Osteoblast (primary cell): Measurements from ENCODE around the gene IPO13. TPM values are rescaled to one million over a fixed set of nuclear protein-coding genes. Genes with fewer than 3 reads are reported as not detected.

Source experiments
- DNase-seq: peaks from one replicate; pipeline ENCODE4 v3.0.0; 2011; ENCODE audit warnings: low spot score, mixed read lengths; ENCODE audit not compliant: insufficient read length; ENCODE audit errors: missing footprints
- H2AFZ ChIP-seq: 2 replicates; pipeline ENCODE4 v1.6.0; 2011; ENCODE audit warnings: mild to moderate bottlenecking, low read length
- H3K27ac ChIP-seq: 2 replicates; pipeline ENCODE4 v1.5.1; 2011; ENCODE audit warnings: mild to moderate bottlenecking, low read depth, low read length, moderate library complexity
- H3K27me3 ChIP-seq: 2 replicates; pipeline ENCODE4 v1.6.0; 2012; ENCODE audit warnings: mild to moderate bottlenecking, control low read depth, inconsistent platforms, low read length, moderate library complexity; ENCODE audit not compliant: insufficient read depth
- H3K36me3 ChIP-seq: 2 replicates; pipeline ENCODE4 v1.5.1; 2011; ENCODE audit warnings: mild to moderate bottlenecking, low read length, control low read depth, moderate library complexity; ENCODE audit not compliant: insufficient read depth
- H3K4me1 ChIP-seq: 2 replicates; pipeline ENCODE4 v1.5.1; 2011; ENCODE audit warnings: mild to moderate bottlenecking, low read length, control low read depth, moderate library complexity; ENCODE audit not compliant: insufficient read depth
- H3K4me2 ChIP-seq: 2 replicates; pipeline ENCODE4 v1.6.0; 2011; ENCODE audit warnings: mild to moderate bottlenecking, low read length; ENCODE audit not compliant: insufficient read depth
- H3K4me3 ChIP-seq: fragments of 200-600 bp; sonication (generic); 3 replicates; pipeline ENCODE4 v1.5.1; 2012; ENCODE audit warnings: mild to moderate bottlenecking, low read length, inconsistent platforms; ENCODE audit not compliant: insufficient read depth
- H3K79me2 ChIP-seq: 2 replicates; pipeline ENCODE4 v1.6.0; 2012; ENCODE audit warnings: mild to moderate bottlenecking, low read length, control low read depth, inconsistent platforms; ENCODE audit not compliant: insufficient read depth
- H3K9me3 ChIP-seq: 2 replicates; pipeline ENCODE4 v1.5.1; 2011; ENCODE audit warnings: low read depth, low read length, control low read depth
- H4K20me1 ChIP-seq: 2 replicates; pipeline ENCODE4 v1.6.0; 2012; ENCODE audit warnings: mild to moderate bottlenecking, low read length, control low read depth; ENCODE audit not compliant: insufficient read depth
- total RNA-seq: library from RNA; depleted of rRNA; stranded (reverse); fragments of >200 nt; gene quantifications from 2 replicates; pipeline ENCODE4 v1.2.3, GENCODE V29; 2012
- TF ChIP-seq, protein P1 (sequence below): IDR thresholded peaks from 2 replicates; pipeline ENCODE4 v1.5.1; 2011; ENCODE audit warnings: mild to moderate bottlenecking, low read depth, low read length, moderate library complexity; ENCODE audit errors: extremely low read depth

IPO13 gene
- total RNA-seq, 1 donor, result 20.6 TPM

DNA sequence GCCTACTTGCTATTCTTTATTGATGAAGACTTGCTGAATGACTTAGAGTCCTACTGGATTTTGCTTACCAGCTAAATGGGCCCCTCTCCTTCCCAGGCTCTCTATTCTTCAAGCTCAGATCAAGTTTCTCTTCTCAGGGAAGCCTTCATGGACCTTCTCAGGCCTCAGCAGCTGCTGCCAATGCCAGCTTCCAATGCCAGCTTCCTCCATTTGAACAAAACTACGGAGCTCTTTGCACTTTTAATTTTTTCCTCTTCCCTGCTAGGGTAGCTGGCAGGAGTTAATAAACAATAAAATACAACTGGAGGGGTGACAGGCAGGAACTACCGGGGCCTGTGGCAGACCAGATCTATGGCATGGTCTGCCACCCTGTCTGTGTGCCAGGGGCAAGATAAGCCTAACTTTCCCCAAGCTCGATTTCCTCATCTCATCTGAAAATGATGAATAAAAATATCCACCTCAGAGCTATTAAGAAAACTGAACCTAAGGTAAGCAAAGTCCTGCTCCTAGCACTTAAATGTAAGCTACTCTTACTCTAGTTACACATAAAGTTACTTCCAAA is 995 bp upstream of the IPO13 start:
- H3K27ac ChIP-seq, result peak overlapping the region; percentile 97

DNA sequence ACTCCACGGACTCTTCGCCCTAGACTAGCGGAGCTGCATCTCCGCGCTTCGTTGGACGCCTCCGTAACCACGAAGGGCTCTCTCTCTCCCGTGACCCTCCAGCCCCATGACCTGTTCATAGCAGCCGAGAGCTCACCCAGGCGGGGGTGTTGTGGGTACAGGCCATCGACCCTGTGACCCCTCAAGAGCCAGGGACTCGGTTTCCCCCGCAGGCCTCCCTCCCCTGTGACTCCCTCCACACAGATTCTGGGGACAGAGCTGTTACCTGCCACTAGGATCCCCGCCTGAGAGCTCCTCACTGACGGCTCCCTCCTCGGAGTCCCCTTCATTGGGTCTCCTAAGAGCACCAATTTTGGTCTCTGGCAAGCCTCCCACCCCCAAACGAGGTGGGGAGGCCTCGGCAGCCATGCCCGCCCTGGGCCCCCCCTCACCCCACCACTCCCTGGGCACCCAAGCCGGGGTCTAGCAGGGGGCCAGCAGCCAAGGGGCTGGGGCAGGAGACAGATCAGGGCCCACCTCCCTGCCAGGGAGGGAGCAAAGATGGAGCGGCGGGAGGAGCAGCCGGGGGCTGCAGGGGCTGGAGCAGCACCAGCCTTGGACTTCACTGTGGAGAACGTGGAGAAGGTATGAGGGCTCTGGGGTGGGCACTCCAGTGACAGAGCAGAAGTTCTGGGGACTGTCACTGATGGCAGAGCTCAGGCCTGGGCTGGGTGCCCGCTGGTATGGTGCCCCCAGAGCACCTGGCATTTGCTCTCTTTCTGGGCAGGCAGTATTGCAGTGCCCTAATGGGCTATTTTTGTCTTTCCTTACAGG is 517 bp downstream of the IPO13 start:
- DNase-seq, result peak; percentile 83
- Histone ChIP-seq H4K20me1 (peaks cover 28% of the 10 kb centered on the region), H3K27me3 (no peaks in the 10 kb centered on the region), H3K4me2 (peak overlapping the region; percentile 96), H3K36me3 (peaks cover 11% of the 10 kb centered on the region), H3K79me2 (peaks cover 47% of the 10 kb centered on the region), H3K4me3 (peak overlapping the region; percentile 96), H2AFZ (peak overlapping the region; percentile 98), H3K9me3 (no peaks in the 10 kb centered on the region), H3K4me1 (peaks cover 23% of the 10 kb centered on the region), H3K27ac (peak overlapping the region; percentile 97)
- TF ChIP-seq, protein P1, sequence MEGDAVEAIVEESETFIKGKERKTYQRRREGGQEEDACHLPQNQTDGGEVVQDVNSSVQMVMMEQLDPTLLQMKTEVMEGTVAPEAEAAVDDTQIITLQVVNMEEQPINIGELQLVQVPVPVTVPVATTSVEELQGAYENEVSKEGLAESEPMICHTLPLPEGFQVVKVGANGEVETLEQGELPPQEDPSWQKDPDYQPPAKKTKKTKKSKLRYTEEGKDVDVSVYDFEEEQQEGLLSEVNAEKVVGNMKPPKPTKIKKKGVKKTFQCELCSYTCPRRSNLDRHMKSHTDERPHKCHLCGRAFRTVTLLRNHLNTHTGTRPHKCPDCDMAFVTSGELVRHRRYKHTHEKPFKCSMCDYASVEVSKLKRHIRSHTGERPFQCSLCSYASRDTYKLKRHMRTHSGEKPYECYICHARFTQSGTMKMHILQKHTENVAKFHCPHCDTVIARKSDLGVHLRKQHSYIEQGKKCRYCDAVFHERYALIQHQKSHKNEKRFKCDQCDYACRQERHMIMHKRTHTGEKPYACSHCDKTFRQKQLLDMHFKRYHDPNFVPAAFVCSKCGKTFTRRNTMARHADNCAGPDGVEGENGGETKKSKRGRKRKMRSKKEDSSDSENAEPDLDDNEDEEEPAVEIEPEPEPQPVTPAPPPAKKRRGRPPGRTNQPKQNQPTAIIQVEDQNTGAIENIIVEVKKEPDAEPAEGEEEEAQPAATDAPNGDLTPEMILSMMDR, result no peak

More for the DNA sequence above, 995 bp upstream of the IPO13 start:
- no peaks in the 10 kb centered on the region for H3K9me3 ChIP-seq
- H3K4me3 ChIP-seq, result peak overlapping the region; percentile 96
- TF ChIP-seq, protein P1, result no peak
- H3K79me2 ChIP-seq, result peaks cover 37% of the 10 kb centered on the region
- peak overlapping the region; percentile 96 for H3K4me2 ChIP-seq
- peaks cover 23% of the 10 kb centered on the region for H3K4me1 ChIP-seq
- peak overlapping the region; percentile 98 for H2AFZ ChIP-seq
- peak; percentile 56 for DNase-seq
- H3K27me3 ChIP-seq, result no peaks in the 10 kb centered on the region
- peaks cover 23% of the 10 kb centered on the region for H4K20me1 ChIP-seq
- peaks cover 11% of the 10 kb centered on the region for H3K36me3 ChIP-seq

DNA sequence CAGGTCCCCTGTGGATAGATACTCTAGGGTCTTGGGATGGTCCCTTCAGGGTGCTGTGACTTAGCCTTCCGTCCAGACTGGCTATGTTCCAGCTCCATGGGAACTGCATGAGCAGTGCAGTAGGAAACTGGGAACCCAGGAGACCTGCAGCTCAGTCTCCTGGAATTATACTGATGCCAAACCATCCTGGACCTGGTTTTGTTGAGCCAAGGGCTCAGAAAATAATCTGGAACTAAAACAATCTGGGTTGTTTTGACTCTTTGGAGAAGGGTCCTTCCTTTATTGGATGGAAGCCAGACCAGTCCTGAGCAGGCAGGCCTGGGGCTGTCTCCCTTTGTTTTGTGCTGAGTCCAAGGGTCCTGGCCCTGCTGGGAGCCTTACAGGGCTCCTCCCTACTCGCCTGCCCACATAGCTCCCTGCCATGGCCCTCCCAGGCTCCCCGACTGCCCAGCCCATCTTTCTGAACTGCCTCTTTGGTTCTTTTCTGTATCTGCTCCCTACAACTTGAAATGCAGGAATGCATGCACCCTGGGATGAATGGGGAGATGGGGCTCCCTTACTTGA is 1.2 kb downstream of the IPO13 start:
- Histone ChIP-seq H4K20me1 (peaks cover 33% of the 10 kb centered on the region), H3K27me3 (no peaks in the 10 kb centered on the region), H3K79me2 (peaks cover 51% of the 10 kb centered on the region), H3K4me3 (peak overlapping the region; percentile 96), H2AFZ (no peak overlapping the region), H3K9me3 (no peaks in the 10 kb centered on the region), H3K4me1 (peaks cover 23% of the 10 kb centered on the region), H3K27ac (no peak overlapping the region), H3K4me2 (peak overlapping the region; percentile 96), H3K36me3 (peaks cover 11% of the 10 kb centered on the region)
- peak; percentile 84 for DNase-seq
- TF ChIP-seq, protein P1, result no peak

DNA sequence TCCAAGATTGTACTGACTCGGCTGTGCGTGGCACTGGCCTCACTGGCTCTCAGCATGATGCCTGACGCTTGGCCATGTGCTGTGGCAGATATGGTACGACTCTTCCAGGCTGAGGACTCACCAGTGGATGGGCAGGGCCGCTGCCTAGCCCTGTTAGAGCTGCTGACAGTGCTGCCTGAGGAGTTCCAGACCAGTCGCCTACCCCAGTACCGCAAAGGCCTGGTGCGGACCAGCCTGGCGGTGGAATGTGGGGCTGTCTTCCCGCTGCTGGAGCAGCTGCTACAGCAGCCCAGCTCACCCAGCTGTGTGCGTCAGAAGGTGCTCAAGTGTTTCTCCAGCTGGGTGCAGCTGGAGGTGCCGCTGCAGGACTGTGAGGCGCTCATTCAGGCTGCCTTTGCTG is 2.9 kb downstream of the IPO13 start:
- Histone ChIP-seq H2AFZ (no peak overlapping the region), H3K79me2 (peaks cover 65% of the 10 kb centered on the region), H3K9me3 (no peaks in the 10 kb centered on the region), H3K4me1 (peaks cover 23% of the 10 kb centered on the region), H3K4me3 (no peak overlapping the region), H3K27ac (no peak overlapping the region), H3K36me3 (peaks cover 11% of the 10 kb centered on the region), H4K20me1 (peaks cover 51% of the 10 kb centered on the region), H3K4me2 (no peak overlapping the region), H3K27me3 (no peaks in the 10 kb centered on the region)
- TF ChIP-seq, protein P1, result no peak
- DNase-seq, result no peak
